NCI-H2227 treated with DMSO at 0.1 percent for 48 hours (cell line): Measurements from ENCODE around the gene SLC44A5.
"Not testable (repeated sequence)": the region's sequence is repeated elsewhere in the genome, so short reads cannot be mapped to it uniquely, and the experiment has no call there.

Experiments used
- DNase-seq: peaks from one replicate; lab custom pipeline; 2025; lab: John Stamatoyannopoulos, UW

The SLC44A5 gene

DNA sequence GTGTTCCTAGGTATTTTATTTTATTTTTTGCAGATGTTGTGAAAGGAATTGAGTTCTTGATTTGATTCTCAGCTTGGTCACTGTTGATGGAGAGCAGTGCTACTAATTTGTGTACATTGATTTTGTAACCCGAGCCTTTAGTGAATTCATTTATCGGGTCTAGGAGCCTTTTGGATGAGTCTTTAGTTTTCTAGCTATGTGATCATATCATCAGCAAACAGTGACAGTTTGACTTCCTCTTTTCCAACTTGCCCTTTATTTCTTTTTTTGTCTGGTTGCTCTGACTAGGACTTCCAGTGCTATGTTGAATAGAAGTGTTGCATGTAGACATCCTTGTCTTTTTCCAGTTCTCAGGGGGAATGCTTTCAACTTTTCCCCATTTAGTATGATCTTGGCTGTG, 337.8 kb downstream of the SLC44A5 start:
- DNase-seq = no peak

DNA sequence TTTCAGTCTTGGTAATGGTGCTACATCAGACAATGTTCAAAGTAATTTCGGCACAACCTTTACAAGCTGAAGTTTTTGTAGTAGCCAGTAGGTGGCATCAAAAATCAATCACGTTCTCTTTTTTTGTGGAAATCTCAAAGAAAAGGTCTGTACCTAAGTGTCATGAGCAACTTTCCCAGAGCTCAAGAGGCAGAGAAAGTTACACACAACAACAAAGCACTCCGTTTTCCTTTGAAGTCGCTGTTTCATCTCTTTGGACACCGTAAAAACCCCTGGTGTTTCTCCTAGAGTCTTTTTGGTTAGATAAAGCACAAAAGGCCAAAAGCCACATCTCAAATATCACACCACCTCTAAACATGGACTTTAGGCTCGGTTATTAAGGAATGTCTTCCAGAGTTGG, 345.1 kb downstream of the SLC44A5 start:
- peak; percentile 27 for DNase-seq

DNA sequence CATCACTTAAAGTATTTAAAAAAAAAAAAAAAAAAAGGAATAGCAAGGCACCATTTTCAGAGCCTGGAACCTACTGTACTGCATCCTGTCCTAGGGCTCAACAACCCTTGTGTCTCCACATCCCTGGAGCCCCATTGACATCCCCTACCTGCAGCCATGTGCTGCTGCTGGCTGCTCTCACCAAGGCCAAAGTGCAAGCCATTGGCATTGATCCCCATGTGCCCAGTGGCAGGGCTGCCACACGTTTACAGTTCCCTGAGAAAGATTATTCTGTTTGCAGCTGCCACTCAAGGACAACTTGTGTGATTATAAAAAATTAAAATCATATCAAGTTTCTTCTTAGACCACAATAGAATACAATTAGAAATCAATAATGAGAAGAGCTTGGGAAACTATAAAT, 346.8 kb downstream of the SLC44A5 start:
- no peak for DNase-seq

DNA sequence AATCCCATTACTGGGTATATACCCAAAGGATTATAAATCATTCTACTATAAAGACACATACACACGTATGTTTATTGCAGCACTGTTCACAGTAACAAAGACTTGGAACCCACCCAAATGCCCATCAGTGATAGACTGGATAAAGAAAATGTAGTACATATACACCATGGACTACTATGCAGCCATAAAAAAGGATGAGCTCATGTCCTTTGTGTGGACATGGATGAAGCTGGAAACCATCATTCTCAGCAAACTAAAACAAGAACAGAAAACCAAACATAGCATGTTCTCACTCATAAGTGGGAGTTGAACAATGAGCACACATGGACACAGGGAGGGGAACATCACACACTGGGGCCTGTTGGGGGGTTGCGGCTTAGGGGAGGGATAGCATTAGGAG, 347.3 kb downstream of the SLC44A5 start:
- not testable (repeated sequence) for DNase-seq

DNA sequence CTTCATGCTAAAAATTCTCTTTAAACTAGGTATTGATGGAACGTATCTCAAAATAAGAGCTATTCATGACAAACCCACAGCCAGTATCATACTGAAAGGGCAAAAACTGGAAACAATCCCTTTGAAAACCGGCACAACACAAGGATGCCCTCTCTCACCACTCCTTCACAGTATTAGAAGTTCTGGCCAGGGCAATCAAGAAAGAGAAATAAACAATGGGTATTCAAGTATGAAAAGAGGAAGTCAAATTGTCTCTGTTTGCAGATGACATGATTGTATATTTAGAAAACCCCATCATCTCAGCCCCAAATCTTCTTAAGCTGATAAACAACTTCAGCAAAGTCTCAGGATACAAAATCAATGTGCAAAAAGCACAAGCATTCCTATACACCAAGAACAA, 349.0 kb downstream of the SLC44A5 start:
- DNase-seq = not testable (repeated sequence)

DNA sequence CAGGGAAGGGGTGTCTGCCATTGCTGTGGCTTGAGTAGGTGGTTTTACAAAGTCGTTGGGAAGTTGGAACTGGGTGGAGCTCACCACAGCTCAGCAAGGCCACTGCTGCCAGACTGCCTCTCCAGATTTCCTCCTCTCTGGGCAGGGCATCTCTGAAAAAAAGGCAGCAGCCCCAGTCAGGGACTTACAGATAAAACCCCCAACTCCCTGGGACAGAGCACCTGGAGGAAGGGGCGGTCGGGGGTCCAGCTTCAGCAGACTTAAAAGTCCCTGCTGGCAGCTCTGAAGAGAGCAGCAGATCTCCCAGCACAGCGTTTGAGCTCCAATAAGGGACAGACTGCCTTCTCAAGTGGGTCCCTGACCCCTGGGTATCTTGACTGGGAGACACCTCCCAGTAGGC, 352.6 kb downstream of the SLC44A5 start:
- DNase-seq = no peak

DNA sequence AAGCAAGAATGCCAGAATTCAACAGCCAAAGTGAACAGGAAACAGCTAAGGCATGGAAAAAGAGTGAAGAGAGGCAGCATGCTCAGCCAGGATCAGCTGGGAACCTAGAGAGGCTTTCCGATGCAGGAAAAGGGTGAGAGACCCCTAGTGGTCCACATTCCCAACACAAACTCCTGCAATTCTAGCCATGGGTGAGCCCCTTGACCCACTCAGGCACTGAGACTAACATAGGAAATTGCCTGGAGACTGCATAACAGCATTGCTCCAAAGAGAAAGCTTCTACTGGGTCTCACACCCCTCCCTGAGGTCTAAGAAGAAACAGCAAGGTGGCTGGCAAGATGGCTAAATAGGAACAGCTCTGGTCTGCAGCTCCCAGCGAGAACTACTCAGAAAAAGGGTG, 353.5 kb downstream of the SLC44A5 start:
- DNase-seq = no peak

DNA sequence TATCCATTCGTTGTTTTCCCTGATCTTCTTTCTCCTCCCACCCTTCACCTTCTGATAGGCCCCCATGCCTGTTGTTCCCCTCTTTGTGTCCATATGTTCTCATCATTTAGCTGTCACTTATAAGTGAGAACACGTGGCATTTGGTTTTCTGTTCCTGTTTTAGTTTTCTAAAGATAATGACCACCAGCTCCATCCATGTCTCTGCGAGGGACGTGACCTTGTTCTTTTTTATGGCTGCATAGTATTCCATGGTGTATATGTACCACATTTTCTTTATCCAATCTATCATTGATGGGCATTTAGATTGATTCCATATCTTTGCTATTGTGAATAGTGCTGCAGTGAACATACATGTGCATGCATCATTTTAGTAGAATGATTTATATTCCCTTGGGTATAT, 360.8 kb downstream of the SLC44A5 start:
- not testable (repeated sequence) for DNase-seq

DNA sequence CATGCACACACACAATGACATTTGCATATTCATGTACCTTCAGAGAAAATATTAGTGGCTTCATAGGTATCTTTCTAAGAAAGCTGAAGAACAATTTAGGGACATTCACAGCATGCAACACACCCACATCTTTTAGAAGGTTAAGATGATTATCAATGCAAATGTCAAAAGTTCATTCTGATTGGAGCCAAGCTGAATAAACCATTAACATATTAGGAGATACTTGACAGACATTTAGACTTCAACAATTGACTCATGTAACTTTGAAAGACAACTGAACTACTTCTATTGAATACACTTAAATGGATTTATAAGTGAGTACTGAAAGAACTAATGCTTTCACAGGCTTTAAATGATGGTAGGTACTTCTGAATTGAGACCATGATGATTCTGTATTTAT, 365.7 kb downstream of the SLC44A5 start:
- no peak for DNase-seq

DNA sequence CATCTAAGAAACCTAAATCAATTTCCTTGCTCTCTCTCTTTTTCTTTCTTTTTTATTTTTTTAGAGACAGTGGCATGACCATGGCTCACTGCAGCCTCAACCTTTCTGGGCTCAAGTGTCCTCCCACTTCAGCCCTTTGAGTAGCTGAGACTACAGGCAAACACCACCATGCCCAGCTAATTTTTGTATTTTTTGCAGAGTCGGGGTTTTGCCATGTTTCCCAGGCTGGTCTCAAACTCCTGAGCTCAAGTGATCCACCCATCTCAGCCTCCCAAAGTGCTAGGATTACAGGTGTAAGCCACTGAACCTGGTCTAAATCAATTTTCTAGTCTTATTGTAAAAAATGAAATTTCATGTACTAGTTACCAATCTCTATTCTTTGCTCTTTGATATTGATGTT, 367.8 kb downstream of the SLC44A5 start:
- no peak for DNase-seq

DNA sequence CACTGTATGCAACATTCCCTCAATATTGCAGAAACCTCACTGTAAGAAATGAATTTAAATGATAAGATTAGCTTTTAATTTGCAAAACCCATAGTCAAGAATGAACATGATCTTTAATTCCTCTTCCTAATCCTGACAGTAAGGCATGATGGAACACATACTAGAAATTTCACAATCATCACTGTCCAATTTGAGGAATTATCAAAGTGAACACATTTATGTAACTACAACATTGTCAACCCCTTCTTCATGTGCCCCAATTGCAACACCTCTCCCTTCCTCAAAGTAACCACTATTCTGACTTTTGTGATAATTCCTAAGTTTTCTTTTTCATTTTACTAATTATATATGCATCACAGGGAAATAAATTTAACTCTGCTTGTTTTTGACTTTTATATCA, 373.6 kb downstream of the SLC44A5 start:
- DNase-seq = no peak

DNA sequence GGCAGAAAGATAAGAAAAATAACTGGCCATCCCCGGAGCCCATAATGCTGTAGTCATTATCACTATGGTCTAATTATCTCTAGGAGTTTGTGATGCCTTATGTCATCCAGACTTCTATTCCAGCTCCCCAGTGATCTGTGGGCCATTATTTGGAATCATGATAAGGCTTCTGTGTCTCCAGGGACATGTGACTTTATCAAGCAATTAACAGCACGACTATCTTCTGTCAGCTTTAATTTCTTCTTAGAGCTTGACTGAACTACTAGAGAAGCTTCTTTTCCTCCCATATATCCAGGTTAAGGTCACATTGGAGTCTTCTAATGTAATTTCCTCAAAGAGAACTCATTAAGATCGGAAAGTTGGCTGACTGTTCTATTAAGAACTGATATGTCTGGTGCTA, 376.4 kb downstream of the SLC44A5 start:
- no peak for DNase-seq

DNA sequence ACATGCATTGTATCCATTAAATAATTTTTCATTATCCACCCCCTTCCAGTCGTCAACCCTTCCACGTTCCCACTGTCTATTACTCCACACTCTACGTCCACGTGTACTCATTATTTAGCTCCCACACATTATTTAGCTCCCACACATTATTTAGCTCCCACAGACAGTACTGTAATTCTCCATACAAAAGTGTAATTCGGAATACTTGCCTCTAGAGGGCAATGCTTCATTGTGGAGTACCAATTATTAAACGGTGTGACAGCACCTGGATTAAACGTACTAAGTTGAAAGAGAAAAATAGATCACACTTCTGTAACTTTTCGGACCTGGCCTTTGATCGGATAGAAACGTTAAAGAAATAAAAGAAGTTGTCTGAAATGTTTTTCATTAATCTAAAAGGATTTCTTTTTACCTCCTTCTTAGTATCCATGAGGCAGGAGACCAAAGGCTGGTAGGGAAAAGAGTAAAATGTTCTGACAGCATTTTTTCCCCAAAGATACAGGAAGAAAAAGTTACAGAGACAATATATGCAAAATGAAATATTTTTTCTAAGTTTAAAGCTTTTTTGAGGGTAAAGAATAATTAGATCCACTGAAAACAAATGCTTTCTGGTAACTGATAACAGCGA, 377.5 kb downstream of the SLC44A5 start:
- peak; percentile 16 for DNase-seq

DNA sequence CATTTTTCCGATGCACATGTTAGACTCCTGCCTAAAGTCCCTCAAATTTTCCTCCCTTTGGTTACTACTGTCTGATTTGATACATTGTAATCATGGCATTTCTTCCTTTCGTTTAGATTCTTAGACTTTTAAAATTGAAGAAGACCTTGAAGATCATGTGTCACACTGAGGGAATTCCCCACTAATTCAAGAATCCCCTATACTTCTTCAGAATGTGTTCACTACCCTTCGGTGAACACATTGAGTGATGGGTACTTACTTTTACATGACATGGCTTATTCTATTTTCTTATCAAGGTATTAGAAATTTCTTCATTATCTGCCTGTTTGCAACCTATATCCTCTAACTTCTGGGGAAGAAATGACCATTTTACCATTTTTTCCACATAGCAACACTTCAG, 390.8 kb downstream of the SLC44A5 start:
- no peak for DNase-seq

DNA sequence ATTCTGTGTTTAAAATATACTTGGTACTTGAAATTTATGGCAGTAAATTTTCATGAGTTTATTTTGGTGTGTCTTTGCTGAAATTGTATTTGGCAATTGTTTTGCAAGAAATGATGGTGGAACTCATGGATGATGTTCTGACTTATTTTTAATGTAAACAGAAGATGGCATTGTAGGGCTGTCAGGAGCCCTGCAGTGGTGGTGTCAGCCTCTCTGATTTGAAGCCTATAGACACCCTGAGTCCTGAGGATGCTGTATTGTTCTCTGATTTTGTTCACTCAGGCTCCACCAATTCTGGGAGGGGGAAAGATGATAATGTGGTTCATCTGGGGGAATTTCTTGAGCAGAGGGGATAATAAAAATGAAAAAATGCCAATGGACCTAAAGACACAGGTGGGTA, 396.9 kb downstream of the SLC44A5 start:
- no peak for DNase-seq

DNA sequence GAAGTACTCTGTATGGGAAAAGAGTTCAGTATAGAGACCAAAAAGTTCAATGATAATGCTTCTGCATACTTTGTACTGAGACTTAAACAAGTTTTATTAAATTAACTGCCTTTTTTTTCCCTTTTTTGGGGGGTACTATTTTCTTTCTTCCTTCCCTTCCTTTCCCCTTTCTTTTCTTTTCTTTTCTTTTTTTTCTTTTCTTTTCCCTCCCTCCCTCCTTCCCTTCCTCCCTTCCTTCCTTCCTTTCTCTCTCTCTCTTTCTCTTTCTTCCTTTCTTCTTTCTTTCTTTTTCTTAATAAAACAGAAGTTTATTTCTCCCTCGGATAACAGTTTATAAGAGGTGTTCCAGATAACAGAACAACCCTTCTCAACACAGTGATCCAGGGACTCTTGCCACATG, 399.3 kb downstream of the SLC44A5 start:
- no peak for DNase-seq

DNA sequence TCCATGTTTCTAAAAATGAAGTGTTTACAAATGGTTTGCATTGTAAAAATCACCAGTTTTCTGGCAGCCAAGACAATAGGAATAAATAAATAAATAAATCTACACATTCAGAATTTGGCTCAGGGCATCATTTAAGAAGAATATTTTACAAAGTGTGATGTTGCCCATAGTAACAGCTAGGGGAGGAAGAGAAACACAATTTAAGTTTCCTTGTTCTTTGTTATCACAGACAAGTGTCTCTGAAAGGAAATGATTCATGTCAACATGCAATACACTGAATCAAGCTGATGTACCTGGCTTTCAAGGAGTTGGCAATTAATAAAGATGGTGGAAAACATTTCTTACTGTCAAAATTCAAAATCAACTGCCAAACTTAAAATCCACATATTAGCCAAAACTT, 402.1 kb downstream of the SLC44A5 start:
- no peak for DNase-seq

DNA sequence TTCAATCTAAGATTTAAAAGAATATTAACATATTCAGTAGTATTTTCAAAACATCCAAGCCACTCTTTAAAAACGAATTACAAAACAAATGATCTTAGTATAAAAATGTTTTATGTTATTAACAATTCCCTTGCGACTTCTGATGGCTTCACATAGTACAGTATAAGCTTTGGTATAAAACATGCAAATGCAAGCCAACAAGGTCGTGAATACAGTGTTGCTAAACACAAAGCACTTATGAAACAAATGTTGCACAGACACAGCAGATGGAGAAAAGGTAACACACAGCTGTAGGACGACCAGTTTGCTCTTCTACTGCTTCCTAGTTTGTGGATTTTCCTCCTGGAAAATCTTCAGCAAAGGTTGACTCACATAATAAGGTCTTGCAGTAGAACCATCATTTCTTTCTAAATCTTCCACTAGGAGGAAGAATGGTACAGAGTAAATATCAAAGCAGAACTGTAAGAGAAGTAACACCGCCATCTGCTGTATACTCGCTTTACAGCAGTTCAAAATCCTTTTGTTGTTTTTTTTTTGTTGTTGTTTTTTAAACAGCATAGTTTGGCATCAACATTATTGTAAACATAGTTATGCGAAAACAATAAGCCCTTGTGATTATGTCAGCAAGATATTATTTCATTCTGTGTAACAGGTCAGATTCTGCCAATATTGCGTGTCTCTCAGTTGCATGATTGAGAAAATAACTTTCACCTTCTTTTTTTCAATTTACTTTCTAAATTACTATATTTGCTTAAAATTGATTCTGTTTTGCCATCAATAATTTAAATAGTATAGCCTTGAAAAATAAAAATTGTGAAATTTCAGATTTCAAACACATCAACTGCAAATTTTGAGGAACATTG, 407.3 kb downstream of the SLC44A5 start:
- DNase-seq = peak; percentile 17

DNA sequence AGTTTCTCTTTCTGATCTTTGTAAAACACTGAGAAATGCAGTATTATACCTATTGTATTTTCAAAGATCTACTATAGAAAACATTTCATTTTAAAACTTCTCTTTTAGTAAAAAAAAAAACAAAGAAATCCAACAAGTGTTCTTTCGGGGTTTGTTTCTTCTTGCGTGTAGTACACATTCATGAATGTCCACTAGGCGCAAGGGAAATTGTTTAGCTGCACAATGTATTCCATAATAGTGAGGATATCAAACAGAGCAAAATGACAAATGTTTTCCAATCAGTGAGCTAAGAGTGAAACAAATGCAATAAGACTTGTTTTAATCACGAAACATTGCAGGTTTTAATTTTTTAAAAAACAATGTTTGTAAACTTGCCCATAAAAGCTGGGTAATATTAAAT, 408.2 kb downstream of the SLC44A5 start:
- no peak for DNase-seq

DNA sequence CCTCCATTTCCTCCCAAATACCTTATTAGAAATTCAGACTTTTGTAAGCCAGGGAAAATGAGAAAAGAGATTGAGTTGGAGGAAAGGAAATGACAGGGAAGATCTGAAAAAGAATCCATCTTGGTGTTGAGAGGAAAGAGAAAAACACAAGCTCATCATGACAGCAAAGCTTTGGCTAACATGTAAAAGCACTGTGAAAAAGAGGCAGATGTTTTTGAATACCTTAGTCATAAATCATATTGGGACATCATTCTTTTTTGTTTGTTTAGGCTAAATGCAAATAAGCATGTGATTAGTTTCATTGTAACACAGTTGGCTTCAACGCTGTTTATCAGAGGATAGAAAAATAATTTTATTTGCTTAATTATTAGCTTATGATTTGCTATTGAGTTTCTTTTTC, 412.2 kb downstream of the SLC44A5 start:
- DNase-seq = no peak

DNA sequence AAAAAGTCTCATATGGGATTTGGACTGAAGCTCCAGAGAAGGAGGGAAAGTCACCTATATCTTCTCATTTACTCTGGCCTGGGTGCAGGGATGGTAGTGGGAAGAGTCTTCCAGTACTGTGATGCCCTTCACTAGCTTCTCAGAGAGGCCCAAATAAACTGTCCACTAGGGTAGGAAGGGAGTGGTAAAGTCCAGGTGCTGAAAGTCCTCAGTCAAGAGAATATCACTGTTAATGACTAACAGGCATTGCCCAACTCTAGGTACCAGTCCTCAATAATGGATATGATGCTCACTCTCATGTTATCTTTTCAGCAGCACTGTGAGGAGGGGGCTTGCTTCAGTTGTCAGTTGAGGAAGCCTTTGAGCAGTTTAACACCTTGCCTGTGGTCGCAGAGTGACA, 412.8 kb downstream of the SLC44A5 start:
- DNase-seq = no peak

DNA sequence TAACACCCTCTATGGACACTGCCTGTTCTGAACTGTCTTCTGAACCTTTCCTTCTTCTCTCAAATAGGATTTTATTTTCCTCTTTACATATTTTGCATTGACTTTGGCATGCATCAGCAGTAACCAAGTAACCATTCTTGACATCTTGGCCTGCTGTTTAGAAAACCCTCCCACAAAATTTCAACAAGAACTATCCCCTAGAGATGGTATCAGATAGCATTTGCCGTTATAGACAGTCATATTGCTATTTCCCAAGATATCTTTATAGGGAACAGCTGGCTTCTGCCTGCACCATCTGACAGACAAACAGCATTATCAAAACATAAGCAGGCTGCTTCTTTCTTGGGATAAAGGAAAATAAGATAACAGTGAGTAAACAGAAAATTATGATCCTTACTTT, 422.0 kb downstream of the SLC44A5 start:
- no peak for DNase-seq

DNA sequence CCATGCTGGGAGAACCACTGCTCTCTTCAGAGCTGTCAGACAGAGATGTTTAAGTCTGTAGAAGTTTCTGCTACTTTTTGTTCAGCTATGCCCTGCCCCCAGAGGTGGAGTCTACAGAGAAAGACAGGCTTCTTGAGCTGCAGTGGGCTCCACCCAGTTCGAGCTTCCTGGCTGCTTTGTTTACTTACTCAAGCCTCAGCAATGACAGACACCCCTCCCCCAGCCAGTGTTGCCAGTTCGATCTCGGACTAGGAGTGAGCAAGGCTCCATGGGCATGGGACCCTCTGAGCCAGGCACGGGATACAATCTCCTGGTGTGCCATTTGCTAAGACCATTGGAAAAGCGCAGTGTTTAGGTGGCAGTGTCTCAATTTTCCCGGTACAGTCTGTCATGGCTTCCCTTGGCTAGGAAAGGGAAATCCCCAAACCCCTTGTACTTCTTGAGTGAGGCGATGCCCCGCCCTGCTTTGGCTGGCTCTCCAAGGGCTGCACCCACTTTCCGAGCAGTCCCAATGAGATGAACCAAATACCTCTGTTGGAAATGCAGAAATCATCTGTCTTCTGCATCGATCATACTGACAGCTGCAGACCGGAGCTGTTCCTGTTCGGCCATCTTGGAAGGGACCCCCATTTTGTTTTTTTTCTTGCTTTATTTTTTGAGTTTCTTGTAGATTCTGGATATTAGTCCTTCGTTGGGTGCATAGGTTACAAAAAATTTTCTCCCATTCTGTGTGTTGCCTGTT, 429.5 kb downstream of the SLC44A5 start:
- DNase-seq = not testable (repeated sequence)
